Measurements from ENCODE around the gene TMEM175. TPM values are rescaled to one million over a fixed set of nuclear protein-coding genes. Genes with fewer than 3 reads are reported as not detected.
A peak's percentile ranks its signal among the peaks of the same experiment; 100 is the strongest.

Gene TMEM175
- total and polyA plus RNA-seq, 2 of the 13 experiments (the other 11 are each of a cell fraction or from before 2014, with no cell fraction given): 5.1 to 9.9 TPM

- TF ChIP-seq HNRNPL (IDR thresholded peaks at IDR 0.05; ENCODE audit: low read depth, low read length): peak; percentile 51
- peak; percentile 39; the same call in 1 of the 2 replicates for TF ChIP-seq SP2 (CRISPR knock-in tag; IDR thresholded peaks at IDR 0.05)
- no peak for TF ChIP-seq ZNF570 (CRISPR knock-in tag; IDR thresholded peaks at IDR 0.05; ENCODE audit: borderline replicate concordance)
- TF ChIP-seq POLR2A (IDR thresholded peaks at IDR 0.05; ENCODE audit: insufficient read depth in 1 of 2, low read depth in 2 of 2, low read length in 2 of 2): peak in 1 of 2 experiments; percentile 72; a peak in 2 of 4 replicates
- no peak for TF ChIP-seq KLF15 (CRISPR knock-in tag; IDR thresholded peaks at IDR 0.05; ENCODE audit: borderline replicate concordance)
- TF ChIP-seq MAFK (conservative IDR thresholded peaks at IDR 0.05 in 1 of 2, IDR thresholded peaks at IDR 0.05 in 1 of 2; ENCODE audit: low read length in 2 of 2): peak; percentile 100
- peak; percentile 91 for TF ChIP-seq EED (CRISPR knock-in tag; IDR thresholded peaks at IDR 0.05)
- TF ChIP-seq ZHX1 (CRISPR knock-in tag; IDR thresholded peaks at IDR 0.05; ENCODE audit: low read depth): 0 out of 2 replicates have a peak, but pooled peaks have one; percentile 8
- peak; percentile 9; the same call in 1 of the 2 replicates for TF ChIP-seq ZGPAT (CRISPR knock-in tag; IDR thresholded peaks at IDR 0.05)
- no peak for TF ChIP-seq SRSF9 (IDR thresholded peaks at IDR 0.05; ENCODE audit: borderline replicate concordance, insufficient read depth, low read depth, low read length, poor library complexity, severe bottlenecking)
- TF ChIP-seq ZNF792 (CRISPR knock-in tag; IDR thresholded peaks at IDR 0.05): no peak
- TF ChIP-seq POLR2AphosphoS2 (IDR thresholded peaks at IDR 0.05; ENCODE audit: low read depth, low read length): peak; percentile 21; the same call in 1 of the 2 replicates
- peak; percentile 76; the same call in 1 of the 2 replicates for TF ChIP-seq HES4 (CRISPR knock-in tag; IDR thresholded peaks at IDR 0.05; ENCODE audit: borderline replicate concordance)
- TF ChIP-seq ZNF7 (CRISPR knock-in tag; IDR thresholded peaks at IDR 0.05): peak; percentile 28; the same call in 1 of the 2 replicates
- TF ChIP-seq GLI4 (CRISPR knock-in tag; IDR thresholded peaks at IDR 0.05; ENCODE audit: borderline replicate concordance): peak; percentile 81; the same call in 1 of the 2 replicates
- 0 out of 2 replicates have a peak, but pooled peaks have one; percentile 45 for TF ChIP-seq KLF13 (CRISPR knock-in tag; IDR thresholded peaks at IDR 0.05)
- TF ChIP-seq ZNF772 (CRISPR knock-in tag; IDR thresholded peaks at IDR 0.05): 0 out of 2 replicates have a peak, but pooled peaks have one; percentile 31
- peak; percentile 39; the same call in 1 of the 2 replicates for TF ChIP-seq ZNF510 (CRISPR knock-in tag; IDR thresholded peaks at IDR 0.05; ENCODE audit: low read depth)
- TF ChIP-seq ZNF558 (CRISPR knock-in tag; IDR thresholded peaks at IDR 0.05; ENCODE audit: borderline replicate concordance): peak; percentile 91
- 0 out of 2 replicates have a peak, but pooled peaks have one; percentile 0 for TF ChIP-seq ZNF790 (CRISPR knock-in tag; IDR thresholded peaks at IDR 0.05; ENCODE audit: borderline replicate concordance)
- no peak for TF ChIP-seq TEAD2 (CRISPR knock-in tag; IDR thresholded peaks at IDR 0.05)
- TF ChIP-seq PLSCR1 (CRISPR knock-in tag; IDR thresholded peaks at IDR 0.05; ENCODE audit: borderline replicate concordance): no peak
- no peak; the same call in 1 of the 2 replicates for TF ChIP-seq SOX13 (IDR thresholded peaks at IDR 0.05)
- peak; percentile 4 to 80; a peak in 1 of 4 replicates for TF ChIP-seq SOX13 (CRISPR knock-in tag; conservative IDR thresholded peaks at IDR 0.05 in 1 of 2, IDR thresholded peaks at IDR 0.05 in 1 of 2)
These were observed 61.1 kb downstream of the TMEM175 start, which contains the start of gene SLC26A1 (continued) for GRCh38 chr4:993111-994029.

All from HepG2 (cell line).